Mesothelial cell of epicardium (in vitro differentiated cells): ENCODE data around the gene EDNRA. TPM values are rescaled to one million over a fixed set of nuclear protein-coding genes. Genes with fewer than 3 reads are reported as not detected.
A peak's percentile ranks its signal among the peaks of the same experiment; 100 is the strongest.

Experiments
- DNase-seq, 2 experiments: peaks; one replicate each; pipeline ENCODE4 v3.0.0; 2021; ENCODE audit warnings: low spot score in 2 of 2; ENCODE audit not compliant: unreplicated experiment in 2 of 2
- H3K27ac Mint-ChIP-seq: 2 replicates; pipeline ENCODE4 v1.8.0; 2021; ENCODE audit warnings: mixed read lengths
- H3K27me3 Mint-ChIP-seq: 2 replicates; pipeline ENCODE4 v1.8.0; 2021; ENCODE audit warnings: low read depth, mixed read lengths
- H3K36me3 Mint-ChIP-seq: 2 replicates; pipeline ENCODE4 v1.8.0; 2021; ENCODE audit warnings: mixed read lengths
- H3K4me1 Mint-ChIP-seq: 2 replicates; pipeline ENCODE4 v1.8.0; 2021; ENCODE audit warnings: mixed read lengths
- H3K4me3 Mint-ChIP-seq: 2 replicates; pipeline ENCODE4 v1.8.0; 2021; ENCODE audit warnings: mild to moderate bottlenecking, moderate library complexity, mixed read lengths
- H3K9me3 Mint-ChIP-seq: 2 replicates; pipeline ENCODE4 v1.8.0; 2021; ENCODE audit warnings: mixed read lengths
- total RNA-seq: library from RNA; stranded (reverse); gene quantifications from 3 replicates; pipeline ENCODE4 v1.2.1, GENCODE V29; 2021
- TF ChIP-seq, protein P1 (sequence below): fragments of 200-600 bp; sonication (generic); IDR thresholded peaks from one replicate; pipeline ENCODE4 v1.5.0; 2021; ENCODE audit warnings: antibody characterized with exemption; ENCODE audit not compliant: unreplicated experiment

EDNRA gene
- total RNA-seq, 1 donor from 2014 or later = 140 TPM

DNA sequence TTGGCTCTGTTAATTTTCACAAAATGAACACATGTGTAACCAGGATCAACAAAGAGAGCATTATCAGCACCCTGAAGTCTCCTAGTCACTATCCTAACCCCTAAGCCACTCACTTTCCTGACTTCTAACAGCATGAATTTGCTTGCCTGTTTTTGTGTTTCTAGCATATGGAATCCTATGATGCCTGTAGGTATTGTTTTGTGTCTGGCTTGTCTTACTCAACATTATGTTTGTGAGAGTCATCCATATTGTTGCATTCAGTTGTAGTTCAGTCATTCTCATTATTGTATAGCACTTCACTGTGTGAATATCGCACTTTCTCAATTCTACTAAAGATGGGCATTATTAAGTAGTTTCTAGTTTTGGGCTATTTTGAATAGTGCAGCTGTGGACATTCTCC lies 15.6 kb downstream of the EDNRA start:
- DNase-seq = no peak
- Mint-ChIP-seq H3K27ac (peak overlapping the region; percentile 31), H3K9me3 (peaks cover 4% of the 10 kb centered on the region), H3K4me3 (no peak overlapping the region), H3K36me3 (peaks cover 33% of the 10 kb centered on the region), H3K4me1 (peaks cover 49% of the 10 kb centered on the region), H3K27me3 (no peaks in the 10 kb centered on the region)
- TF ChIP-seq, protein P1, sequence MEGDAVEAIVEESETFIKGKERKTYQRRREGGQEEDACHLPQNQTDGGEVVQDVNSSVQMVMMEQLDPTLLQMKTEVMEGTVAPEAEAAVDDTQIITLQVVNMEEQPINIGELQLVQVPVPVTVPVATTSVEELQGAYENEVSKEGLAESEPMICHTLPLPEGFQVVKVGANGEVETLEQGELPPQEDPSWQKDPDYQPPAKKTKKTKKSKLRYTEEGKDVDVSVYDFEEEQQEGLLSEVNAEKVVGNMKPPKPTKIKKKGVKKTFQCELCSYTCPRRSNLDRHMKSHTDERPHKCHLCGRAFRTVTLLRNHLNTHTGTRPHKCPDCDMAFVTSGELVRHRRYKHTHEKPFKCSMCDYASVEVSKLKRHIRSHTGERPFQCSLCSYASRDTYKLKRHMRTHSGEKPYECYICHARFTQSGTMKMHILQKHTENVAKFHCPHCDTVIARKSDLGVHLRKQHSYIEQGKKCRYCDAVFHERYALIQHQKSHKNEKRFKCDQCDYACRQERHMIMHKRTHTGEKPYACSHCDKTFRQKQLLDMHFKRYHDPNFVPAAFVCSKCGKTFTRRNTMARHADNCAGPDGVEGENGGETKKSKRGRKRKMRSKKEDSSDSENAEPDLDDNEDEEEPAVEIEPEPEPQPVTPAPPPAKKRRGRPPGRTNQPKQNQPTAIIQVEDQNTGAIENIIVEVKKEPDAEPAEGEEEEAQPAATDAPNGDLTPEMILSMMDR = no peak

DNA sequence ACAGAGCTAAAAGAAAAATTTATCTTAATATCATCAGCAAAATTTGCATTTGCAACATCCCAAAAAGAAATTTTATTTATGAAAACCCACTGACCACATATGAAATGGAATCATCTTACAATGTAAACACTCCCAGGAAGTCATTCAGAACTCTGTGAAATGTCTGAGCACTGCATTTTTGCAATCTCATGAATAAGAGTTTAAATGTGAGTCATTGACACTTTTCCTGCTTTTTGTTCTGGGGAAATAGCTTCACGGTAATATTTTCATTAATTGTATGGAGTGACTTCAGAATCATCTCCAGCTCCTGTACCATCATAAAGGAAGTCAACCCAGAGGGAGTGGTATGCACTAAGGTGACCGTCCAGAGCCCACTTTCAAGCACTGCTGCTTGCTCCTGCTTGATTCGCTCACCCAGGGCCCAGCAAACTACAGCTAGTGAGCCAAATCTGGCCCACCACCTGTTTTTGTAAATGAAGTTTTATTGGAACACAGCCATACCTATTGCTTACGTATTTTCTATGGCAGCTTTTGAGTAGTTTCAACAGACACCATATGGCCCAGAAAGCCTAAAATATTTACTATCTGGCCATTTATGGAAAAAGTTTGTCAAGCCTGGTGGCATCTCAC lies 17.2 kb downstream of the EDNRA start:
- peaks cover 39% of the 10 kb centered on the region for H3K4me1 Mint-ChIP-seq
- TF ChIP-seq, protein P1 = no peak
- peak overlapping the region; percentile 75 for H3K27ac Mint-ChIP-seq
- no peak for DNase-seq
- no peak overlapping the region for H3K4me3 Mint-ChIP-seq
- H3K9me3 Mint-ChIP-seq = peaks cover 4% of the 10 kb centered on the region
- H3K36me3 Mint-ChIP-seq = peaks cover 36% of the 10 kb centered on the region
- H3K27me3 Mint-ChIP-seq = no peaks in the 10 kb centered on the region

DNA sequence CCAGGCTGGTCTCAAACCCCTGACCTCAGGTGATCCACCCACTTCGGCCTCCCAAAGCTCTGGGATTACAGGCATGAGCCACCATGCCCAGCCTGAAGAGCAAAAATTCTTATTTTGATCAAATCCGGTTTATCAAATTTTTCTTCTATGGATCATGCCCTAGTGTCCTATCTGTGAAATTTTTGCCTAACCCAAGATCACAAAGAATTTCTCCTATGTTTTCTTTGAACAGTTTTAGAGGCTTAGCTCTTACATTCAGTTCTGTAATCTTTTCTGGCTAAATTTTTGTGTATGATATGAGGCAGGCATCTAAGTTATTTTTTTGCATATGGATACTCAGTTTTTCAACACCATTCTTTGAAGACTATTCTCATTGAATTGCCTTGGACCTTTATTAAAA lies 27.4 kb downstream of the EDNRA start:
- peaks cover 18% of the 10 kb centered on the region for H3K9me3 Mint-ChIP-seq
- no peaks in the 10 kb centered on the region for H3K27me3 Mint-ChIP-seq
- no peak overlapping the region for H3K4me3 Mint-ChIP-seq
- H3K27ac Mint-ChIP-seq = no peak overlapping the region
- DNase-seq = no peak
- TF ChIP-seq, protein P1 = no peak
- peaks cover 31% of the 10 kb centered on the region for H3K4me1 Mint-ChIP-seq
- peaks cover 46% of the 10 kb centered on the region for H3K36me3 Mint-ChIP-seq

DNA sequence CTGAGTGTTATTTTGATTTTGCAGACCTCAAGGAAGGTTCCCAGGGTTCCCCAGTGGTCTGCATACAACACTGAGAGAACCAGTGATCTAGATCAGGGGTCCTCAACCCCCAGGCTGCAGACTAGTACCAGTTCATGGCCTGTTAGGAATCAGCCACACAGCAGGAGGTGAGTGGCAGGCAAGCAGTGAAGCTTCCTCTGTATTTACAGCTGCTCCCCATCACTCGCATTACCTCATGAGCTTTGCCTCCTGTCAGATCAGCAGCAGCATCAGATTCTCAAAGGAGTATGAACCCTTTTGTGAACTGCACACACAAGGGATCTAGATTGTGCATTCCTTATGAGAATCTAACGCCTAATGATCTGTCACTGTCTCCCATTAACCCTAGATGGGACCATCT lies 28.5 kb downstream of the EDNRA start:
- Mint-ChIP-seq H3K4me1 (peaks cover 36% of the 10 kb centered on the region), H3K9me3 (peaks cover 18% of the 10 kb centered on the region), H3K36me3 (peaks cover 49% of the 10 kb centered on the region), H3K27ac (peak overlapping the region; percentile 71), H3K4me3 (no peak overlapping the region), H3K27me3 (no peaks in the 10 kb centered on the region)
- no peak for DNase-seq
- TF ChIP-seq, protein P1 = no peak

DNA sequence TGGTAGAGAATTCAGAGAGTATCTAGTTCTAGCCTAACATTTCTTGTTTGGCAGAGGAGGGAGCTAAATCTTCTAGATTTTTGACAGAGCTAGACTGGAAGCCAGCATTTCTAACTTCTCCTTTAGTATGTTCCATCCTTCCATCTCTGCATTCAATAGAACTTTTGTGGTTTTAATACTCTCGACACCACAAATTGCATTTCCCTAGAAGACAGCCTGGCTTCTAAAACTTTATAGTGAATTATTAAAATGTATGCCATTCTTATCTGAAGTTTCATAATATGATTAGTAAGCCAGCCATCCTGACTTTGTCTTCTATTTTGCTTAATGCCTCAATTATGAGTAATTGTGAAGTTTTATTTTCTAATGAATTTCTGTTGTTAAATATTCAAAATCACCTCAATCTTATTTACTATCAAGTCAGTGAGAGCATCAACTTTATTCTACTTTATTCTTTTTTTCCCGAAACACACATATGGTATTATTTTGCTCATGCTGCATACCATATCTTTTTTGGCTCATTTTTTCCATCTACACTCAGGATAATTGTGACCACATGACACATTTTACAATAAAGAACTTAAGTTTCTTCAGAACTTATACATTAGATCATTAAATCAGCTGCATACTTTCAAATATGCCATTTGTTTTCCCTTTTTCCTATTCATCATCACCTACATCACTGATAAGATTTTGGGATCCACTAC lies 30.2 kb downstream of the EDNRA start:
- no peak overlapping the region for H3K4me3 Mint-ChIP-seq
- TF ChIP-seq, protein P1 = no peak
- peaks cover 37% of the 10 kb centered on the region for H3K4me1 Mint-ChIP-seq
- no peak for DNase-seq
- H3K27ac Mint-ChIP-seq = peak overlapping the region; percentile 87
- no peaks in the 10 kb centered on the region for H3K27me3 Mint-ChIP-seq
- peaks cover 14% of the 10 kb centered on the region for H3K9me3 Mint-ChIP-seq
- peaks cover 42% of the 10 kb centered on the region for H3K36me3 Mint-ChIP-seq
